Sigmoid colon (tissue), 7 donors: ENCODE data around the gene MYLK4. TPM values are rescaled to one million over a fixed set of nuclear protein-coding genes. Genes with fewer than 3 reads are reported as not detected.

Experiments
- DNase-seq: peaks from one replicate; pipeline ENCODE4 v3.0.0-alpha.2; 2019
- H3K27ac ChIP-seq, 4 donors: fragments of 200-600 bp; sonication (generic); one replicate each; pipeline ENCODE4 v1.5.1; 2016 to 2019; ENCODE audit warnings: mild to moderate bottlenecking in 1 of 4
- H3K27me3 ChIP-seq, 3 donors: fragments of 200-600 bp; sonication (generic); one replicate each; pipeline ENCODE4 v1.5.1; 2019; ENCODE audit warnings: mild to moderate bottlenecking in 1 of 3
- H3K36me3 ChIP-seq, 4 donors: fragments of 200-600 bp; sonication (generic); one replicate each; pipeline ENCODE4 v1.5.1; 2016 to 2019
- H3K4me1 ChIP-seq, 4 donors: fragments of 200-600 bp; sonication (generic); one replicate each; pipeline ENCODE4 v1.5.1; 2017 to 2019
- H3K4me3 ChIP-seq, 4 donors: fragments of 200-600 bp; sonication (generic); one replicate each; pipeline ENCODE4 v1.5.1; 2017 to 2019; ENCODE audit warnings: mild to moderate bottlenecking in 2 of 4, moderate library complexity in 1 of 4
- H3K9me3 ChIP-seq, 4 donors: fragments of 200-600 bp in 3 of 4; sonication (generic) in 3 of 4; one replicate each; pipeline versions ENCODE4 v1.5.1 to v1.6.1; 2013 to 2019
- CTCF ChIP-seq, 4 experiments: fragments of 450-650 bp in 3 of 4; fragments of 200-600 bp in 1 of 4; IDR thresholded peaks; one replicate each; pipeline ENCODE4 v1.5.1; 2016 to 2019; ENCODE audit warnings: antibody characterized with exemption in 4 of 4, mild to moderate bottlenecking in 3 of 4, moderate library complexity in 2 of 4
- EP300 ChIP-seq, 4 donors: sonication (generic); formaldehyde crosslinking; IDR thresholded peaks; one replicate each; pipeline ENCODE4 v1.6.1; 2017; ENCODE audit warnings: antibody characterized with exemption in 4 of 4
- POLR2A ChIP-seq, 2 donors: fragments of 450-650 bp; IDR thresholded peaks; one replicate each; pipeline ENCODE4 v1.6.1; 2016; ENCODE audit warnings: antibody characterized with exemption in 2 of 2, mild to moderate bottlenecking in 2 of 2, moderate library complexity in 2 of 2
- POLR2AphosphoS5 ChIP-seq, 4 donors: sonication (generic); formaldehyde crosslinking; IDR thresholded peaks; one replicate each; pipeline ENCODE4 v1.6.1; 2017; ENCODE audit warnings: antibody characterized with exemption in 4 of 4
- WGBS, 2 donors: extraction: QIAGEN DNeasy Blood & Tissue Kit; methylation state at CpG; one replicate each; pipeline ENCODE4 v1.1.7; 2013; 5-methylcytosine and 5-hydroxymethylcytosine counted together
- intact Hi-C: fragments of 100-400 bp; cut with DNase I; formaldehyde crosslinking; loops from one replicate; pipeline ENCODE4 v1.15.1; 2023
- polyA plus RNA-seq, 3 donors: library from polyadenylated mRNA; stranded (reverse); fragments of 200-250 nt; gene quantifications; one replicate each; pipeline ENCODE4 v1.2.3, GENCODE V29; 2013
- total RNA-seq, 4 donors: library from RNA; depleted of rRNA; stranded (reverse); fragments of >200 nt; gene quantifications; one replicate each; pipeline ENCODE4 v1.1.0, GENCODE V29; 2016
- donor health status: healthy with polysubstance abuse.
- donor health status: Bipolar disorder and iron deficiency.
- donor health status: healthy.

The MYLK4 gene
- total and polyA plus RNA-seq, 7 donors, result under 0.01 to 1.1 (median 0.32) TPM; not detected in 1

GRCh38 chr6:2632368-2632767 is 118.4 kb downstream of the MYLK4 start:
- intact Hi-C loops, result loop anchor here (5.0 to 10.0 kb wide), 3 partner anchors 122 to 385 kb away; partner anchors contain the start of genes GMDS and MYLK4
- H3K27ac ChIP-seq, result peak overlapping the region in 3 of 4 donors; percentile 69 to 84 (median 72)
- TF ChIP-seq EP300 (IDR thresholded peaks at IDR 0.05), result no peak
- TF ChIP-seq POLR2AphosphoS5 (IDR thresholded peaks at IDR 0.05), result peak in 1 of 4 donors; percentile 13

GRCh38 chr6:2630891-2631571 is 119.7 kb downstream of the MYLK4 start:
- no peak for DNase-seq
- H3K4me1 ChIP-seq, result peaks cover 0 to 33% (median 26%) of the 10 kb centered on the region in 4 donors
- no peak overlapping the region for H3K4me3 ChIP-seq
- 80 to 81% methylated on average over 14 of the region's 14 CpGs for WGBS, 2 donors
- no peak for TF ChIP-seq EP300 (IDR thresholded peaks at IDR 0.05)
- no peak for TF ChIP-seq POLR2A (IDR thresholded peaks at IDR 0.05)
- no peak for TF ChIP-seq POLR2AphosphoS5 (IDR thresholded peaks at IDR 0.05)
- no peak for TF ChIP-seq CTCF (IDR thresholded peaks at IDR 0.05)
- H3K27me3 ChIP-seq, result no peaks in the 10 kb centered on the region
- H3K27ac ChIP-seq, result peak overlapping the region in 1 of 4 donors; percentile 14
- no peaks in the 10 kb centered on the region for H3K9me3 ChIP-seq
- intact Hi-C loops, result loop anchor here (5.0 to 10.0 kb wide), 3 partner anchors 124 to 384 kb away; partner anchors contain the start of genes GMDS and MYLK4
- no peaks in the 10 kb centered on the region for H3K36me3 ChIP-seq

More at GRCh38 chr6:2632368-2632767, 118.4 kb downstream of the MYLK4 start:
- 85 to 88% methylated on average over 10 of the region's 10 CpGs for WGBS, 2 donors
- H3K9me3 ChIP-seq, result no peaks in the 10 kb centered on the region
- no peak overlapping the region for H3K4me3 ChIP-seq
- no peak for DNase-seq
- H3K4me1 ChIP-seq, result peaks cover 0 to 33% (median 26%) of the 10 kb centered on the region in 4 donors
- H3K27me3 ChIP-seq, result no peaks in the 10 kb centered on the region
- no peaks in the 10 kb centered on the region for H3K36me3 ChIP-seq

GRCh38 chr6:2630359-2630758 is 120.4 kb downstream of the MYLK4 start:
- no peak for DNase-seq
- no peak for TF ChIP-seq CTCF (IDR thresholded peaks at IDR 0.05)
- no peak for TF ChIP-seq POLR2A (IDR thresholded peaks at IDR 0.05)
- no peak for TF ChIP-seq EP300 (IDR thresholded peaks at IDR 0.05)
- no peak for TF ChIP-seq POLR2AphosphoS5 (IDR thresholded peaks at IDR 0.05)
- Histone ChIP-seq H3K36me3 (no peaks in the 10 kb centered on the region), H3K27me3 (no peaks in the 10 kb centered on the region), H3K9me3 (no peaks in the 10 kb centered on the region), H3K4me3 (no peak overlapping the region), H3K4me1 (peaks cover 0 to 32% (median 26%) of the 10 kb centered on the region in 4 donors), H3K27ac (peak overlapping the region in 1 of 4 donors; percentile 14)
- 86% methylated on average over 6 of the region's 6 CpGs for WGBS, 2 donors
- intact Hi-C loops, result loop anchor here (5.0 to 10.0 kb wide), 3 partner anchors 124 to 383 kb away; partner anchors contain the start of genes GMDS and MYLK4

- TF ChIP-seq POLR2AphosphoS5 (IDR thresholded peaks at IDR 0.05), result no peak
- no peak for TF ChIP-seq CTCF (IDR thresholded peaks at IDR 0.05)
- TF ChIP-seq POLR2A (IDR thresholded peaks at IDR 0.05), result no peak
- 93% methylated on average over 7 of the region's 7 CpGs for WGBS, 2 donors
- H3K36me3 ChIP-seq, result no peaks in the 10 kb centered on the region
- no peak overlapping the region for H3K27ac ChIP-seq
- no peaks in the 10 kb centered on the region for H3K4me1 ChIP-seq
- intact Hi-C loops, result no loop called here
- H3K9me3 ChIP-seq, result no peaks in the 10 kb centered on the region
- H3K4me3 ChIP-seq, result no peak overlapping the region
- H3K27me3 ChIP-seq, result no peaks in the 10 kb centered on the region
- DNase-seq, result no peak
Observed at GRCh38 chr6:2626401-2626800, 124.3 kb downstream of the MYLK4 start.

GRCh38 chr6:2625581-2625980 is 125.1 kb downstream of the MYLK4 start:
- no peak for DNase-seq
- WGBS, 2 donors, result 18 to 52% methylated on average over 1 of the region's 1 CpG
- TF ChIP-seq CTCF (IDR thresholded peaks at IDR 0.05) (no peak), EP300 (IDR thresholded peaks at IDR 0.05) (no peak), POLR2A (IDR thresholded peaks at IDR 0.05) (no peak), POLR2AphosphoS5 (IDR thresholded peaks at IDR 0.05) (no peak)
- Histone ChIP-seq H3K4me3 (no peak overlapping the region), H3K9me3 (no peaks in the 10 kb centered on the region), H3K4me1 (no peaks in the 10 kb centered on the region), H3K27ac (no peak overlapping the region), H3K27me3 (no peaks in the 10 kb centered on the region), H3K36me3 (no peaks in the 10 kb centered on the region)
- intact Hi-C loops, result no loop called here
